ENCODE data around the gene ADCY2.

ADCY2 gene

DNA sequence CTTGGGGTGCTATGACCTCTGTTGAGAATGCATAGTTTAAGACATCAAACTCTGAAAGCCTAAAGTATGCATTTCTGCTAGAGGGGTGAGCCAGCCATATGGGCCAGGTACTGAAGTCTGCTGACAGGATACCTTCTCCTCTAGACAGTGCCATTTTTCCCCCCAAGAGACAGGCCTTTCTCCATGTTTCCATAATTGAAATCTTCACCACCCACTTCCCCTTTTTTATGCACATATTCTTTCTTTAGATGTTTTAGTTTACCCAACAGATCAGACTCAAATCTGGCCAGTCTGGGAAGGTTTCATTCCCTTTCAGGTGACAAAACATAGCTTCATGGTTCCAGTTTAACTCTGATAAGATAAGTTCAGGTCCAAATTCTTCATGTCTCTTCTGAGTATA lies 212.8 kb downstream of the ADCY2 start:
- no peak for DNase-seq

GRCh38 chr5:7609726-7610125 lies 213.8 kb downstream of the ADCY2 start:
- DNase-seq = no peak

DNA sequence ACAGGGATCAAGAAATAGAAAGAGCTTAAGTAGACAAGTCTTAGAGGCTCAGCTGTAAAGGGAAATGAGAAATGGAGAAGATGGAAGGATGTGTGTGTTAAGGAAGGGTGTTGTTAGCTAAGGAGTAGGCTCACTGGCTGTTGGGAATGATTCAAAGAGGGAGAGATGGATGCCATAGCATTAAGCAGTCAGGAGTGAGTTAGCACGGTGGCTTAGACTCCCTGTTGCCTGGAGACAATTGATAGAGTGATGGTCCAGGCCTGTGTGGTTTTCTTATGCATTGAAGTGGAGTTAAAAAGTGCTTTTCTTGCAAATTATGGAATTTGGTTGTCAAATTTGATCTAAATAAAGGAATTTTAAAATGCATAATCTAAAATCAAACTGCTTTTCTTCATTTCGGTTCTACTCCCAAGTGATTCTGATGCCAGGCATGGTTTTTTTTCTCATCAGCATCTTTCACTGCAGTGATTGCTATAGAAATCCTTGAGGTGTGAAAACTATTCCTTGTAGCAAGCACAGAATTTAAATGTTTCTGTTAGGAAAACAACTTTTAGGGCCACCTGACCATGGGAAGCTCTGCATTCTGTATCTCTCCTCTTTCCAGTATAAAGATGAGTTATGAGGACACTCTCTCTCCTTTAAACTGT lies 214.7 kb downstream of the ADCY2 start:
- DNase-seq = no peak

DNA sequence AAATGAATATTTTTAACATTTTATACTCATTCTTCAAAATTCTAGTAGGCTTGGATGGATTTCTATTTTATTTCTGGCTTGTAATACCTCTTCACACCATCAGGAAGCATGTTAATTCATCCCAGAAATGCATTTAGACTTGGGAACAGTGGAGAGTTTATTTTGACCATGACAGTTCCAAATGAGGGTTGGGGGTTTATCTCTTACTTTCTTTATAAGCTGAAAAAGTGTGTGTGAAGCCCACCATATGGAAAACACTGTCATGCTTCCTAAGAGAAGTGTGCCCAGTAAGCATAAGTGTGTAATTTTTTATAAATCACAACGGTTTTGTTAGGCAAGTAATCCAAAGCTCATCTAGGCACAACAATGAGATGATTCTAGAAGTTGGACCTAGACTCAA lies 215.6 kb downstream of the ADCY2 start:
- DNase-seq = no peak

- no peak for DNase-seq
Measured at GRCh38 chr5:7615566-7616061, 219.7 kb downstream of the ADCY2 start.

DNA sequence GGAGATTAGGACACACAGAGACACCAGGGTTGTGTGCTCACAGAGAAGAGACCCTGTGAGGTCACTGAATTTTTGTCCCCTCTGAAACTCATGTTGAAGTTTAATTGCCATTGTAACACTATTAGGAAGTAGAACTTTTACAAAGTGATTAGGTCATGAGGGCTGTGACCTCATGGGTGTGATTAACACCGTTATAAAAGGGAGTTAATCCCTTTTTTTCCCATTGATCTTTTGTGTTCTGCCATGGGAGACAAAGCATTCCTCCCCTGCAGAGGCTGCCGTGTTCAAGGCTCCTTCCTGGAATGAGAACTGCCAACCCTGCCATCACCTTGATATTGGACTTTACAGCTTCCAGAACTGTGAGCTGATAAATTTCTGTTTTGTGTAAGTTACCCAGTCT lies 221.0 kb downstream of the ADCY2 start:
- no peak for DNase-seq

DNA sequence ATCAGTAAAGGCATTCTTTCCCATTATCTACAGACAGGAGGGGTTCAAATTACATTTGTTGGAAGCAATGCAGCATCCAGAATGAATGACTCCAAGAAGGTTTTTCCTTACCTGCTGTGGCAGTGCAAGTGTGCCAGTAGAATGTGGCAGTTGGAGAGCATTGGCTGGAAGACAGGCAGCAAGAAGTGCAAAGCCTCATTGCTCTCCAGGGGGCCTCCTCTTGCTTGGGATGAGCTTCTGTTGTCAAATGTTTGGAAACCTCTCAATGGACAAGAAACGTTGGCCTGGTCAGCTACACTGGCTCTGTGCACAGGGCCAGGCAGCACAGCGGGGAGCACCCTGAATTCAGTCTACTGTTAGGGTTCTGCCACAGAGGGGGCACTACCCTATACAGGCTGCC lies 226.6 kb downstream of the ADCY2 start:
- no peak for DNase-seq

DNA sequence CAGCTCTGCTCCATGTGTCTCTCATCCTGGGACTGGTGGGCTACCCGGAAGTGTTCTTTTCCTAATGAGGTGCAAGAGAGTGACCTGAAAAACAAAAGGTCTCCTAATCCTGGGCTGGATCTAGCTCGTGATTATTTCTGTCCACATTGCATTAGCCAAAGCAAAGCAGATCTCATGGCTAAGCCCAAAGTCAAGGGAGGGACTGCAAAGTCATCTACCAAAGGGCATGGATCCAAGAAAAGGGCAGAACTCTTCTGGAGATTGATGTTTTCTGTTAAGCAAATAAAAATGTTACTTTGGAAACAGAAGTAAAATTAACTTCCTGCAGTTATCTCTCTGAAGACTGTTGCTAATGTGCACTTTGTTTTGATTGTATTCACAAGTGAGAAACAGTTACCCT lies 229.8 kb downstream of the ADCY2 start:
- no peak for DNase-seq

GRCh38 chr5:7628248-7628647 lies 232.3 kb downstream of the ADCY2 start:
- DNase-seq = no peak

DNA sequence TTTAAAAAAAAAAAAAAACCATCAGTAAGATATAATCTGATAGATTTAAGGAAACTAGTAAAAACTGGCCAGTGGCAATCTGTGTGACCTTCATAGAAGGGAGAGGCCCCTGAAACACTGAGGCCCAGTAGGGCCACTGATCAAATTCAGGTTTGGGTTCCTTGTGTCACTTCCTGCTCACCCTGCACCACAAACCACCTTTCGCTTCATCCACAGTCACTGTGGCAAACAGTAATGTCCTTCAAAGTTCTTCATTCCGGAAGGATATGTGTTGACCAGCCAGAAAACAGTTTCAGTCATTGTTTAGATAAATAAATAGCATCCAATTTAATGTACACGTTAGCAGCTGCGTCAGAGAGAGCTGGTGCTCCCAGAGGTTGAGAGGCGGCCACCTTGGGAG lies 232.9 kb downstream of the ADCY2 start:
- DNase-seq = no peak

- no peak for DNase-seq
Measured at GRCh38 chr5:7629561-7629960, 233.6 kb downstream of the ADCY2 start.

DNA sequence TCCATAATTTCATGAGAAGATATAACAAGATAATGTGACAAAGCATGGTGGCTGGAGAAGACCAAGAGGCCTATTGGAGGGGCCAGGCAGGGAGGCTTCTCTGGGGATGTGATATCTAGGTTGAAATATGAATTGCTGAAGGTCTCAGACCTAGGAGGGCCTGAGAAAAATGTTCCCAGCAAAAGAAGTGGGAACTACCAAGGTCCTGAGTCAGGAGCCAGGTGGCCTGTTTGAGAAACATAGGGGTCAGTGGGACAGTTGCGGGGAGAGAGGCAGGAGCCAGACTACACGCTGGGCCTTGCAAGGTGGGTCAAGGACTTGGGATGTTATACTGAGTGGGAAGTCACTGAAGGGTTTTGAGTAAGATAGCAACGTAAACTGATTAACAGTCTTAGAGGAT lies 238.9 kb downstream of the ADCY2 start:
- no peak for DNase-seq

GRCh38 chr5:7638456-7638855 lies 242.5 kb downstream of the ADCY2 start:
- no peak for DNase-seq

GRCh38 chr5:7642029-7642428 lies 246.1 kb downstream of the ADCY2 start:
- DNase-seq = no peak

DNA sequence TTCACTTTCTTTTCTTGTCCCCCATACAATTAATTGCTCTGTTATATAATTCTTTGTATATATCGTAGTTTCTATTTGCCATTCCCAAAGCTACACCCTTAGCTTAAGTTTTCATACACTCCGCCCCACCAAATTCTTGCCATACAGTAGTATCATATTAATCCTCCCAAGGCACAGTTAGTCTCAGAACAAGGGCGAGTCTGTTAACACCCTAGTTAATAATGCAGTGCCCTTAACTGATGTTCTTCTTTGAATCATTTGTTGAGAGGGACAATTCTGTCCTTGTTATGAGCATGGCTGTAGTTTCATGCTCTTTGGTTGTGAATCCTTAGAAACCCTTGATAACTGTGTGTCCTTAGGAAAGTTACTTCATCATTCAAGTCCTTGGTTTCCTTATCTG lies 248.8 kb downstream of the ADCY2 start:
- no peak for DNase-seq

GRCh38 chr5:7650755-7651154 lies 254.8 kb downstream of the ADCY2 start:
- DNase-seq = no peak

GRCh38 chr5:7653046-7653445 lies 257.1 kb downstream of the ADCY2 start:
- DNase-seq = no peak

DNA sequence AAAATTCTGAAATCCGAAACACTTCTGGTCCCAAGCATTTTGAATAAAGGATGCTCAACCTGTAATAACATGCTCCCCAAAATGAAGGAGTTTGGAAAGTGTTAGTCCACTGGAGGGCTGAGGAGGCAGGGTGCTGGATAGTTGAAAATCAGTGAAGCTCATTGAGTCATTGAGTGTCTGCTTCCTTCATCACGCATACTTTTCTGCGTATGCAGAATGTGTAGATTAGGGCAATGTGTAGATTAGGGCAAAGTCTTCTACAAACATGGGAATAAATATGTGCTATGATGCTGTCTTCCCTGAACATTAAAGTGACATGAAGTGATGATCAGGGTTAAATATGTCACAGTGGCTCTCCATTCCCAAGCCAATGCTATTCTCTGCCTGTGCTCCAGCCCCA lies 261.2 kb downstream of the ADCY2 start:
- no peak for DNase-seq

GRCh38 chr5:7659420-7659819 lies 263.5 kb downstream of the ADCY2 start:
- no peak for DNase-seq

- no peak for DNase-seq
Measured at GRCh38 chr5:7662289-7662688, 266.4 kb downstream of the ADCY2 start.

- DNase-seq = no peak
Measured at GRCh38 chr5:7663808-7664207, 267.9 kb downstream of the ADCY2 start.

DNA sequence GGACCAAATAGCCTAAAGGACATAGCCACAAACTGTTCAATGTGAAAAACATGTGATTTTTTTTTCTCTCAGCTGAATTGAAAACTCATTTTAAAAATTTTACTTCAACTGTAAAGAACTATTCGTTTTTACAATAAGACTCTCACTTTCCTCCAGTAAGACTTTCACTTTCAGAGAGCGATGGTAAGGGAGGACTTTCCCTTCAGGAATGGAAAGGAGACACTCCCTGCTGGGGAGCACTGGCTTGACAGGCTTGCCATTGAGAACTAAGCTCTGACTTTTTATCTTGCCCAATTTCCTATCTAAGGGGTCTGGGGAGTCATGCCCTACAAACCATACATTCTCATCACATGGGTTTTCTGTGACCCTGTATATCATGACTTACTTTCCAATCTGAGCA lies 268.3 kb downstream of the ADCY2 start:
- no peak for DNase-seq

DNA sequence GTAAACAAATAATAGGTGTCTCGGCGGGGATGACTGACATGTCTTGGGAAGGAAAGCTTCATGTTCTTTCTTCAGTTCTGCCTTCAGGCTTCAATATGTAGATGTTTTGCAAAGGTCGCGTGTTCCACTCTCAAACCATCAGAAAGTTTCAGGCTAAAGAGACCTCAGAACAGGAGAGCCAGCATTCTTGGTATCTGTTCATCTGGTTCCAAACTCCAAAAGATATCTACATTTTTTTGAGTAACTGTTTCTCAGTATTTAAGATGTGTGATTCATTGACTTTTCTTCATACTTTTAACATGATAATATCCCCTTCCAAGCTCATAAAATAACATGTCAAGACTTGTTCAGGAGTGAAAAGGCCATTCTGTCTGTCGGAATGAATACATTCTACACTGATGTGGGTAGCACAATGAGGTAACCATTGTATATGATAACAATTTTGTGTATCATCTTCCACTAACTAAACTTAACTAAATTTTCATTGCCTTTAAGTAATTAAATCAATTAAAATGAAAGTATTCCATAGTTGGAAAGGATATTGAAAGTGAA lies 271.4 kb downstream of the ADCY2 start:
- DNase-seq = no peak

DNA sequence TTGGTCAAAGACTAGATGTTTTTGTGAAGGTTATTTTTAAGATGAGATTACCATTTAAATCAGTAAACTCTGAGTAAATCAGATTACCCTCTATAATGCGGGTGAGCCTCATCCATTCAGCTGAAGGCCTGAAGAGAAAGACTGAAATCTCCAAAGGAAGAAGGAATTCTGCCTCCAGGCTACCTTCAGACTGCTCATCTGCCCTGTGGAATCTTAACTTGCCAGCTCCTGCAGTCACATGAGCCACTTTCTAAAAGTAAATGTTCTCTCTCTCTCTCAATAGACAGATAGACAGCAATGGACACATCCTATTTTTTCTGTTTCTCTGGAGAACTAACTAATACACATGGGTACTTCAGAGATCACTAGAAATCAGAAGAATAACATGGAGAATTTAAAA lies 272.2 kb downstream of the ADCY2 start:
- no peak for DNase-seq

DNA sequence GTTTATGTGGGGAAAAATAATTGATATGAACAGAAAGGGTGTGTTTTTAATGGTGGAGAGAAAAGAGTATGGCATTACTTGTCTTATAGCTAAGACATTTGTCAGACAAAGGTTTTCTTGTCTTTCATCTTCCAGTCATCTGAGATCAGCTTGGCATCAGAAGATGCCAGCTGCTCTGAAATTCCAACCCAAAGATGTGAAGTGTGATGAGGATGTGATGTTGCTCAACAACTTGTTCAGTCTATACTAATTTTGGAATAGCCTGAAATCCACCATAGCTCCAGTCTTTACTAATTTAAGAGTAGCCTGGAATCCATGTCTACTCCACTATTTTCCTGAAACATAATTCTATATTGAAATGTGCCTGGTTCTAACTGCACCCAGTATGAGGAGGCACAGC lies 272.7 kb downstream of the ADCY2 start:
- DNase-seq = no peak
